IPS-18c (cell line): ENCODE results near the gene IL12RB2.
"Not testable (repeated sequence)": the region's sequence is repeated elsewhere in the genome, so short reads cannot be mapped to it uniquely, and the experiment has no call there.

Source experiments
- H3K4me3 ChIP-seq: 2 replicates; pipeline ENCODE4 v1.7.0; 2013; ENCODE audit warnings: low read depth, mild to moderate bottlenecking, low read length, moderate library complexity; ENCODE audit not compliant: insufficient read depth
- H3K9me3 ChIP-seq: one replicate; pipeline ENCODE4 v1.6.1; 2013; ENCODE audit warnings: mild to moderate bottlenecking, low read length, moderate library complexity; ENCODE audit not compliant: control insufficient read depth, insufficient read depth

The IL12RB2 gene

GRCh38 chr1:67371043-67371442 is 63.4 kb downstream of the IL12RB2 start:
- no peaks in the 10 kb centered on the region for H3K9me3 ChIP-seq
- no peak overlapping the region for H3K4me3 ChIP-seq

- H3K4me3 ChIP-seq, result no peak overlapping the region
- H3K9me3 ChIP-seq, result no peaks in the 10 kb centered on the region
Measured at GRCh38 chr1:67371681-67372080, 64.0 kb downstream of the IL12RB2 start.

GRCh38 chr1:67372136-67372535 is 64.5 kb downstream of the IL12RB2 start:
- Histone ChIP-seq H3K9me3 (no peaks in the 10 kb centered on the region), H3K4me3 (no peak overlapping the region)

- Histone ChIP-seq H3K9me3 (no peaks in the 10 kb centered on the region), H3K4me3 (no peak overlapping the region)
Measured at GRCh38 chr1:67372898-67373297, 65.2 kb downstream of the IL12RB2 start.

GRCh38 chr1:67376381-67376780 is 68.7 kb downstream of the IL12RB2 start:
- H3K9me3 ChIP-seq, result no peaks in the 10 kb centered on the region
- H3K4me3 ChIP-seq, result no peak overlapping the region

GRCh38 chr1:67377253-67377652 is 69.6 kb downstream of the IL12RB2 start:
- Histone ChIP-seq H3K9me3 (no peaks in the 10 kb centered on the region), H3K4me3 (no peak overlapping the region)

- peaks cover 2% of the 10 kb centered on the region for H3K9me3 ChIP-seq
Measured at GRCh38 chr1:67381154-67381553, 73.5 kb downstream of the IL12RB2 start.

GRCh38 chr1:67382292-67382691 is 74.6 kb downstream of the IL12RB2 start:
- Histone ChIP-seq H3K9me3 (peaks cover 2% of the 10 kb centered on the region), H3K4me3 (no peak overlapping the region)

More at GRCh38 chr1:67381154-67381553, 73.5 kb downstream of the IL12RB2 start:
- no peak overlapping the region for H3K4me3 ChIP-seq

- H3K9me3 ChIP-seq, result peaks cover 2% of the 10 kb centered on the region
Measured at GRCh38 chr1:67383999-67384638, 76.4 kb downstream of the IL12RB2 start.

GRCh38 chr1:67390041-67390887 is 82.6 kb downstream of the IL12RB2 start:
- Histone ChIP-seq H3K4me3 (no peak overlapping the region), H3K9me3 (peaks cover 3% of the 10 kb centered on the region)

More at GRCh38 chr1:67383999-67384638, 76.4 kb downstream of the IL12RB2 start:
- H3K4me3 ChIP-seq, result no peak overlapping the region

- no peak overlapping the region for H3K4me3 ChIP-seq
- peaks cover 3% of the 10 kb centered on the region for H3K9me3 ChIP-seq
Measured at GRCh38 chr1:67393240-67393639, 85.6 kb downstream of the IL12RB2 start.

GRCh38 chr1:67393737-67394136 is 86.1 kb downstream of the IL12RB2 start:
- Histone ChIP-seq H3K9me3 (peaks cover 3% of the 10 kb centered on the region), H3K4me3 (no peak overlapping the region)

GRCh38 chr1:67394548-67394947 is 86.9 kb downstream of the IL12RB2 start:
- peaks cover 3% of the 10 kb centered on the region for H3K9me3 ChIP-seq
- H3K4me3 ChIP-seq, result no peak overlapping the region

GRCh38 chr1:67399199-67399993 is 91.7 kb downstream of the IL12RB2 start:
- no peak overlapping the region for H3K4me3 ChIP-seq
- no peaks in the 10 kb centered on the region for H3K9me3 ChIP-seq

- not testable (repeated sequence) for H3K9me3 ChIP-seq, H3K4me3 ChIP-seq
Measured at GRCh38 chr1:67400029-67400786, 92.5 kb downstream of the IL12RB2 start.

- no peak overlapping the region for H3K4me3 ChIP-seq
Measured at GRCh38 chr1:67401443-67401842, 93.8 kb downstream of the IL12RB2 start.

GRCh38 chr1:67404212-67404620 is 96.5 kb downstream of the IL12RB2 start:
- Histone ChIP-seq H3K9me3 (no peaks in the 10 kb centered on the region), H3K4me3 (no peak overlapping the region)

More at GRCh38 chr1:67401443-67401842, 93.8 kb downstream of the IL12RB2 start:
- H3K9me3 ChIP-seq, result no peaks in the 10 kb centered on the region
